KMS-11 (cell line): ENCODE data around the gene GNA15.

Experiments
- H2AFZ ChIP-seq: fragments of 200-600 bp; sonication (generic); 2 replicates; pipeline ENCODE4 v1.6.1; 2016; ENCODE audit warnings: antibody characterized with exemption, mixed run types, low read depth
- H3K27ac ChIP-seq: fragments of 200-600 bp; sonication (generic); 2 replicates; pipeline ENCODE4 v1.6.1; 2016; ENCODE audit warnings: mild to moderate bottlenecking, mixed run types
- H3K27me3 ChIP-seq: fragments of 200-600 bp; sonication (generic); 2 replicates; pipeline ENCODE4 v1.6.1; 2017; ENCODE audit warnings: mild to moderate bottlenecking, low read depth, mixed run types, moderate library complexity; ENCODE audit not compliant: insufficient read depth
- H3K36me3 ChIP-seq: fragments of 200-600 bp; sonication (generic); 2 replicates; pipeline ENCODE4 v1.6.1; 2017; ENCODE audit warnings: mild to moderate bottlenecking, mixed run types; ENCODE audit not compliant: insufficient read depth
- H3K4me1 ChIP-seq: fragments of 200-600 bp; sonication (generic); 2 replicates; pipeline ENCODE4 v1.6.1; 2016; ENCODE audit warnings: mild to moderate bottlenecking, low read depth, mixed run types; ENCODE audit not compliant: poor library complexity, severe bottlenecking
- H3K4me2 ChIP-seq: fragments of 200-600 bp; sonication (generic); 2 replicates; pipeline ENCODE4 v1.7.0; 2016; ENCODE audit warnings: mild to moderate bottlenecking, mixed run types
- H3K4me3 ChIP-seq: fragments of 200-600 bp; sonication (generic); IDR thresholded peaks from 2 replicates; pipeline ENCODE4 v1.6.1; 2017; ENCODE audit warnings: low read depth, low read length, mixed read lengths; ENCODE audit not compliant: insufficient read depth
- H3K79me2 ChIP-seq: fragments of 200-600 bp; sonication (generic); 2 replicates; pipeline ENCODE4 v1.6.1; 2016; ENCODE audit warnings: low read depth, mixed run types; ENCODE audit not compliant: insufficient read depth
- H3K9ac ChIP-seq: fragments of 200-600 bp; sonication (generic); 2 replicates; pipeline ENCODE4 v1.6.1; 2016; ENCODE audit warnings: mild to moderate bottlenecking, mixed run types
- H4K20me1 ChIP-seq: fragments of 200-600 bp; sonication (generic); 2 replicates; pipeline ENCODE4 v1.6.1; 2016; ENCODE audit warnings: mild to moderate bottlenecking, mixed run types; ENCODE audit not compliant: insufficient read depth
- TF ChIP-seq, protein P1 (sequence below): fragments of 200-600 bp; sonication (generic); conservative IDR thresholded peaks from 2 replicates; pipeline ENCODE4 v1.6.1; 2017; ENCODE audit warnings: low read depth, mild to moderate bottlenecking, antibody characterized with exemption, low read length, moderate library complexity, mixed read lengths

GNA15 gene

DNA sequence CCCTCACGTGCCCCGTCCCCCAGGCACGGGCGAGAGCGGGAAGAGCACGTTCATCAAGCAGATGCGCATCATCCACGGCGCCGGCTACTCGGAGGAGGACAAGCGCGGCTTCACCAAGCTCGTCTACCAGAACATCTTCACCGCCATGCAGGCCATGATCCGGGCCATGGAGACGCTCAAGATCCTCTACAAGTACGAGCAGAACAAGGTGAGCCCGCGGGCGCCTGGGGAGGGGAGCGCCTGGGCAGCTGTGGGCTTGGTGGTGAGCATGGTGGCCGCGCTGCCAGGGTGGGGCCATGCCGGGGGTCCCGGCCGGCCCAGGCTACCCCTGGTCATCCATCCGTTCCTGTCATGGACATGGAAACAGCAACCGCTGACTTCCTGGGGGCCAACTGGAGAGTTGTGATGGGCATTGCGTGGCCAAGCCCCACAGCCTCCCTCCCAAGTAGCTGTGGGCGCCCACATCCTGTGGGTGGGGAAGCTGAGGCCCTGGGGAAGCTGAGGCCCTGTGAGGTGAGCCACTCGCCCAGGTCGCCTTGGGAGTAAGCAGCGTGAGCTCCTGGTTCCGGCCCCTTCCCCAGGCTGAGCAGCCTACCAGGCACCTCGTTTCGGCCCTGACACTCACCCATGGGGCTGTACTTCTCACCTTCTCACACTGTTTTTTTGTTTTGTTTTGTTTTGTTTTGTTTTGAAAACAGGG lies 25.6 kb upstream of the GNA15 start:
- Histone ChIP-seq H3K9ac (no peak overlapping the region), H3K4me1 (no peaks in the 10 kb centered on the region), H3K36me3 (no peaks in the 10 kb centered on the region), H3K4me3 (no peak overlapping the region), H3K4me2 (no peak overlapping the region), H3K27ac (no peak overlapping the region), H4K20me1 (no peaks in the 10 kb centered on the region), H3K79me2 (no peaks in the 10 kb centered on the region), H3K27me3 (no peaks in the 10 kb centered on the region; the same call in 1 of the 2 replicates), H2AFZ (no peak overlapping the region)
- TF ChIP-seq, protein P1, sequence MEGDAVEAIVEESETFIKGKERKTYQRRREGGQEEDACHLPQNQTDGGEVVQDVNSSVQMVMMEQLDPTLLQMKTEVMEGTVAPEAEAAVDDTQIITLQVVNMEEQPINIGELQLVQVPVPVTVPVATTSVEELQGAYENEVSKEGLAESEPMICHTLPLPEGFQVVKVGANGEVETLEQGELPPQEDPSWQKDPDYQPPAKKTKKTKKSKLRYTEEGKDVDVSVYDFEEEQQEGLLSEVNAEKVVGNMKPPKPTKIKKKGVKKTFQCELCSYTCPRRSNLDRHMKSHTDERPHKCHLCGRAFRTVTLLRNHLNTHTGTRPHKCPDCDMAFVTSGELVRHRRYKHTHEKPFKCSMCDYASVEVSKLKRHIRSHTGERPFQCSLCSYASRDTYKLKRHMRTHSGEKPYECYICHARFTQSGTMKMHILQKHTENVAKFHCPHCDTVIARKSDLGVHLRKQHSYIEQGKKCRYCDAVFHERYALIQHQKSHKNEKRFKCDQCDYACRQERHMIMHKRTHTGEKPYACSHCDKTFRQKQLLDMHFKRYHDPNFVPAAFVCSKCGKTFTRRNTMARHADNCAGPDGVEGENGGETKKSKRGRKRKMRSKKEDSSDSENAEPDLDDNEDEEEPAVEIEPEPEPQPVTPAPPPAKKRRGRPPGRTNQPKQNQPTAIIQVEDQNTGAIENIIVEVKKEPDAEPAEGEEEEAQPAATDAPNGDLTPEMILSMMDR = no peak

DNA sequence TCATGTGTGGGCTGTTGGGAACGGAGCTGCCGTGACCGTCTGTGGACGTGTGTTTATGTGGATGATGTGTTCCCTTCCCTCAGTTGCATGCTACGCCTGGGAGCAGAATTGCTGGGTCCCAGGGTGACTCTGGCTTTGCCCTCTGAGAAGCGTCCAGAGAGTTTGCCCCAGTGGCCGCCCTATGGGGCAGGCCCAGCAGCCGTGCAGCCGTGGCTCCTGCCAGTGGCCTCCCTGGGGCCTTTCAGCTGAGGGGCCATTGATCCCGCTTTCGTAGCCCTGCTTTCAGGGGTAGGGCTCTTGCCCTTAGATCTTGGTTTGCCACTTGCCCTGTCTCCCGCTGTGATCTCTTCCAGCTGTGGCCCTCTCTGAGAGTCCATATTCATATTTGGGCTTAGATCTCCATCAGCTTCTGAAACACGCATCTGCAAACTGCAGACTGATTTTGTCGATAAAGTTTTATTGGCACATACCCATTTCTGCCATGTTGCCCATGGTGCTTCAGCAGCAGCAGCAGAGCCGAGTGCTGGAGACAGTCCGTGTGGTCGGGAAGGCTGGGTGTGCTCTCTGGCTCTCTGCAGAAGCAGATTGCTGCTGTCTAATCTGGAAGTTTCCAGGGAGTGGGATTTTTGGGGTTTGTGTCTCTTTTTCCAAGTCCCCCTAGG lies 24.1 kb upstream of the GNA15 start:
- H3K9ac ChIP-seq = no peak overlapping the region
- no peaks in the 10 kb centered on the region for H3K4me1 ChIP-seq
- H3K36me3 ChIP-seq = no peaks in the 10 kb centered on the region
- H3K27me3 ChIP-seq = no peaks in the 10 kb centered on the region; the same call in 1 of the 2 replicates
- H3K4me3 ChIP-seq = no peak overlapping the region
- no peak overlapping the region for H2AFZ ChIP-seq
- H4K20me1 ChIP-seq = no peaks in the 10 kb centered on the region
- no peaks in the 10 kb centered on the region for H3K79me2 ChIP-seq
- H3K27ac ChIP-seq = no peak overlapping the region
- no peak overlapping the region for H3K4me2 ChIP-seq
- TF ChIP-seq, protein P1 = no peak

DNA sequence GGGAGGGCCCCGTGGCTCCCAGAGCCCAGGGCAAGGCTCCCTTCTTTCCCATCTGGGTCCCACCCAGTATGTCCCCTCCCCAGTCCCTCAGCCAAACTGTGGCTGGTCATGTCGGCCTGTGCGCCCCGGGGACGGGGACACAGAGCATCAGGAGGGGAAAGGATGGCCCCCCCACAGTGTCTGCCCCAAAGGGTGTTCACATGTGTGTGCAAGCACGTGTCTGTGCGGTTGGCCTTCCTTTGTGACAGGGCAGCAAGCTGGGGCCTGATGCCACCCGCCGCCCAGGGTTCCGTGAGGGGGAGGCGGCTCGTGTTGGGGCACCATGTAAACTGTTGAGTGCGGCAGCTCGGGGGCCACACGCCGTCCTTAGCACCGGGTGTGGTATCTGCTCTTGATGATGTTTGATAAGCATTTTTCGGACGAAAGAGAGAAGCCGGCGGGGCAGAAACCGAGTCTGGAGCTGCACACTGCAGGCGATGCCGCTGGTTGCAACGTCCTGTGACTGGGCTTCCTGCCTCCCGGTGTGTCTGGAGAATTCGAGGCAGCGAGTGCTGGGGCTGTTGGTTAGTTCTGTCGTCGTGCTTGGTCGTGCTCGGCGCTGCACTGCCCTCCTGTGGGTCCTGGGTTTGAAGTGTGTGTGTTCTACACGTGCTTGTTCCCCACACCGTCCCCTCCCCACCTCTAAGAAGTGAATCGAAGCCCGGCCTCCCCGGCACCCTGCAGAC lies 23.3 kb upstream of the GNA15 start:
- TF ChIP-seq, protein P1 = no peak
- no peak overlapping the region for H2AFZ ChIP-seq
- no peaks in the 10 kb centered on the region for H4K20me1 ChIP-seq
- no peaks in the 10 kb centered on the region; the same call in 1 of the 2 replicates for H3K27me3 ChIP-seq
- H3K4me3 ChIP-seq = no peak overlapping the region
- no peaks in the 10 kb centered on the region for H3K4me1 ChIP-seq
- H3K9ac ChIP-seq = no peak overlapping the region
- H3K36me3 ChIP-seq = no peaks in the 10 kb centered on the region
- H3K27ac ChIP-seq = no peak overlapping the region
- no peaks in the 10 kb centered on the region for H3K79me2 ChIP-seq
- no peak overlapping the region for H3K4me2 ChIP-seq

DNA sequence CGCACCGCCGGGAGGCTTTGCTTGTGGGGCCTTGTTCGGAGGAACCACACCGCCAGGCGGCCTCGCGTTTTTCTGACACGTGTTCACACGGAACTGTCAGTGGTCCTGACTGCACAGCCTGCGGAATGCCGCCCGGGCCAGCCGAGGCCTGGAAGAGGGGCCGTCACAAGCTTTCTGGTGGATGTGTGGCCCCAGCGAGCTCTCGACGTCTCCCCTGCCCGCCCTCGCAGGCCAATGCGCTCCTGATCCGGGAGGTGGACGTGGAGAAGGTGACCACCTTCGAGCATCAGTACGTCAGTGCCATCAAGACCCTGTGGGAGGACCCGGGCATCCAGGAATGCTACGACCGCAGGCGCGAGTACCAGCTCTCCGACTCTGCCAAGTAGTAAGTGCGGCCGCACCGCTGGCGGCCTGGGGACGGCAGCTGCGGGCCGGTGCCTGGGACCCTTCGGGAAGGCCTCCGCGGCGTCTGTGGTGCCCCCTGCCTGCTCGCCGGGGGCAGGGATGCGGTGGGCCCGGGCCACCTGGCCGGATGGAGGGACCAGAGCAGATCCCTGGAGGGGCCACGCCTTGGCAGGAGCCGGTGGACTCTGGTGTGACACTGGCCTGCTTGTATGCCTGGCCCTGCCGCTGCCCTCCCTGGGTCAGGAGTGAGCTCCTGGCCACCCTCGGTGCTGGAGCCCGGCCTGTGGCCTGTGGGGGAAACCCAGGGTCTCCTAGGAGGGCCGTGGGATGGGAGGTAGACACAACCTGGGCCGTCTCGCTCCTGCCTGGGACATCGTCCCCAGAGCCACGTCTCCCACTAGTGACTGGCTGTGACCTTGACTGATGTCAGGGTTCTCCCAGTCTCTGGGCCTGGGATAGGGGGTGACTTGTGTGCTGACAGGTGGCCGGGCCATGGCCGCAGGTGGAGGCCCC lies 22.5 kb upstream of the GNA15 start:
- H3K36me3 ChIP-seq = no peaks in the 10 kb centered on the region
- no peak overlapping the region for H3K4me3 ChIP-seq
- no peaks in the 10 kb centered on the region for H3K79me2 ChIP-seq
- TF ChIP-seq, protein P1 = no peak
- H3K9ac ChIP-seq = no peak overlapping the region
- no peak overlapping the region for H3K27ac ChIP-seq
- H3K27me3 ChIP-seq = no peaks in the 10 kb centered on the region; the same call in 1 of the 2 replicates
- no peaks in the 10 kb centered on the region for H4K20me1 ChIP-seq
- no peak overlapping the region for H2AFZ ChIP-seq
- no peak overlapping the region for H3K4me2 ChIP-seq
- no peaks in the 10 kb centered on the region for H3K4me1 ChIP-seq
